IMR-90 (cell line): ENCODE results near the gene RPTOR.

ENCODE experiments used
- BHLHE40 ChIP-seq: fragments of 150-350 bp; IDR thresholded peaks from 2 replicates; pipeline ENCODE4 v1.6.1; 2016; ENCODE audit warnings: mild to moderate bottlenecking, low read depth, low read length
- CEBPB ChIP-seq: IDR thresholded peaks from 2 replicates; pipeline ENCODE4 v1.6.1; 2012; ENCODE audit warnings: low read depth, low read length, improper control_type of control experiment
- FOS ChIP-seq: fragments of 150-350 bp; IDR thresholded peaks from 2 replicates; pipeline ENCODE4 v1.6.1; 2016; ENCODE audit warnings: low read depth, low read length
- POLR2A ChIP-seq: IDR thresholded peaks from 2 replicates; pipeline ENCODE4 v1.6.1; 2012; ENCODE audit warnings: mild to moderate bottlenecking, low read depth, low read length
- RAD21 ChIP-seq: IDR thresholded peaks from 2 replicates; pipeline ENCODE4 v1.6.1; 2012; ENCODE audit warnings: low read length, improper control_type of control experiment
- RFX5 ChIP-seq: IDR thresholded peaks from 2 replicates; pipeline ENCODE4 v1.8.0; 2012; ENCODE audit warnings: low read depth, mild to moderate bottlenecking, low read length, moderate library complexity
- SMC3 ChIP-seq: fragments of 150-350 bp; IDR thresholded peaks from 2 replicates; pipeline ENCODE4 v1.6.1; 2016; ENCODE audit warnings: low read depth, mild to moderate bottlenecking, antibody characterized with exemption, low read length, moderate library complexity
- TF ChIP-seq, protein P1 (sequence below): conservative IDR thresholded peaks from 2 replicates; pipeline ENCODE4 v1.5.1; 2012; ENCODE audit warnings: mild to moderate bottlenecking, low read depth, low read length, improper control_type of control experiment
- TF ChIP-seq, protein P2 (sequence below): fragments of 150-350 bp; IDR thresholded peaks from 2 replicates; pipeline ENCODE4 v1.6.1; 2017; ENCODE audit warnings: mild to moderate bottlenecking, antibody characterized with exemption, low read length, low read depth

DNA sequence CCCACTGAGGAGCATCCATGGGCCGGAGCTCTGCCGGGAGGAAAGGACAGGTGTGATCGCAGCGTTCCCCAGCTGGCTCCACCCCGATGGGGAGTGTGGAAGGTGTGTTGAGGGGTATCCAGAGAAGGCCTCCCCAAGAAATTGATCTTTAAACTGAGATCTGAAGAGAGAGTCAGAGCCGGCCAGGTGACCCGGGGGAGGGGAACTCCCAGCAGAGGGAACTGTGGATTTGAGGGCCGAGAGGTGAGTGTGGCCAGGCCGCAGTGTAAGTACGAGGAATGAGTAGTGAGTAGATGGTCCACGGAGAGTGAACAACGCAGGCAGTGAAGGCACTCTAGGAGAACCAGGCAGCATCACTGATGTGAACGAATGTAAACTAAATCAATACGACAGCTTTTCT, 80.2 kb downstream of the RPTOR start:
- TF ChIP-seq, protein P1, sequence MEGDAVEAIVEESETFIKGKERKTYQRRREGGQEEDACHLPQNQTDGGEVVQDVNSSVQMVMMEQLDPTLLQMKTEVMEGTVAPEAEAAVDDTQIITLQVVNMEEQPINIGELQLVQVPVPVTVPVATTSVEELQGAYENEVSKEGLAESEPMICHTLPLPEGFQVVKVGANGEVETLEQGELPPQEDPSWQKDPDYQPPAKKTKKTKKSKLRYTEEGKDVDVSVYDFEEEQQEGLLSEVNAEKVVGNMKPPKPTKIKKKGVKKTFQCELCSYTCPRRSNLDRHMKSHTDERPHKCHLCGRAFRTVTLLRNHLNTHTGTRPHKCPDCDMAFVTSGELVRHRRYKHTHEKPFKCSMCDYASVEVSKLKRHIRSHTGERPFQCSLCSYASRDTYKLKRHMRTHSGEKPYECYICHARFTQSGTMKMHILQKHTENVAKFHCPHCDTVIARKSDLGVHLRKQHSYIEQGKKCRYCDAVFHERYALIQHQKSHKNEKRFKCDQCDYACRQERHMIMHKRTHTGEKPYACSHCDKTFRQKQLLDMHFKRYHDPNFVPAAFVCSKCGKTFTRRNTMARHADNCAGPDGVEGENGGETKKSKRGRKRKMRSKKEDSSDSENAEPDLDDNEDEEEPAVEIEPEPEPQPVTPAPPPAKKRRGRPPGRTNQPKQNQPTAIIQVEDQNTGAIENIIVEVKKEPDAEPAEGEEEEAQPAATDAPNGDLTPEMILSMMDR = no peak
- TF ChIP-seq POLR2A = no peak
- no peak for TF ChIP-seq RAD21
- TF ChIP-seq, protein P2, sequence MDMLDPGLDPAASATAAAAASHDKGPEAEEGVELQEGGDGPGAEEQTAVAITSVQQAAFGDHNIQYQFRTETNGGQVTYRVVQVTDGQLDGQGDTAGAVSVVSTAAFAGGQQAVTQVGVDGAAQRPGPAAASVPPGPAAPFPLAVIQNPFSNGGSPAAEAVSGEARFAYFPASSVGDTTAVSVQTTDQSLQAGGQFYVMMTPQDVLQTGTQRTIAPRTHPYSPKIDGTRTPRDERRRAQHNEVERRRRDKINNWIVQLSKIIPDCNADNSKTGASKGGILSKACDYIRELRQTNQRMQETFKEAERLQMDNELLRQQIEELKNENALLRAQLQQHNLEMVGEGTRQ = no peak
- no peak for TF ChIP-seq CEBPB
- TF ChIP-seq SMC3 = no peak
- TF ChIP-seq FOS = no peak
- no peak for TF ChIP-seq BHLHE40
- no peak for TF ChIP-seq RFX5
